Measurements from ENCODE around the gene SYNPO. TPM values are rescaled to one million over a fixed set of nuclear protein-coding genes. Genes with fewer than 3 reads are reported as not detected.

Gene SYNPO
- total RNA-seq, result 0.42 TPM

- H3K4me3 ChIP-seq (ENCODE audit: low read length), result no peak within 1 kb of the TSS
- peaks cover 6% of the 10 kb centered on the region for H3K4me1 ChIP-seq (ENCODE audit: insufficient read depth, low read length)
- no peaks in the 10 kb centered on the region for H3K27me3 ChIP-seq (ENCODE audit: insufficient read depth, low read length)
- H3K9me3 ChIP-seq (ENCODE audit: low read depth, low read length), result no peaks in the 10 kb centered on the region
Measured at GRCh38 chr5:150640311-150641005, at the start of gene SYNPO. Gene SYNPO (plus strand): TSS chr5:150640660. CDS start chr5:150648276, 7,616 bp downstream.

- Histone ChIP-seq H3K4me3 (ENCODE audit: low read length) (no peak overlapping the region), H3K9me3 (ENCODE audit: low read depth, low read length) (no peaks in the 10 kb centered on the region), H3K27me3 (ENCODE audit: insufficient read depth, low read length) (no peaks in the 10 kb centered on the region), H3K4me1 (ENCODE audit: insufficient read depth, low read length) (no peaks in the 10 kb centered on the region)
Measured at GRCh38 chr5:150590979-150591695, 49.3 kb upstream of the SYNPO start.

GRCh38 chr5:150593593-150593992 is 46.9 kb upstream of the SYNPO start:
- Histone ChIP-seq H3K27me3 (ENCODE audit: insufficient read depth, low read length) (no peaks in the 10 kb centered on the region), H3K4me3 (ENCODE audit: low read length) (no peak overlapping the region), H3K4me1 (ENCODE audit: insufficient read depth, low read length) (no peaks in the 10 kb centered on the region), H3K9me3 (ENCODE audit: low read depth, low read length) (no peaks in the 10 kb centered on the region)

- Histone ChIP-seq H3K9me3 (ENCODE audit: low read depth, low read length) (no peaks in the 10 kb centered on the region), H3K27me3 (ENCODE audit: insufficient read depth, low read length) (no peaks in the 10 kb centered on the region), H3K4me3 (ENCODE audit: low read length) (no peak overlapping the region), H3K4me1 (ENCODE audit: insufficient read depth, low read length) (no peaks in the 10 kb centered on the region)
Measured at GRCh38 chr5:150593996-150594395, 46.5 kb upstream of the SYNPO start.

GRCh38 chr5:150595466-150596031 is 44.9 kb upstream of the SYNPO start:
- Histone ChIP-seq H3K4me3 (ENCODE audit: low read length) (no peak overlapping the region), H3K9me3 (ENCODE audit: low read depth, low read length) (no peaks in the 10 kb centered on the region), H3K4me1 (ENCODE audit: insufficient read depth, low read length) (no peaks in the 10 kb centered on the region), H3K27me3 (ENCODE audit: insufficient read depth, low read length) (no peaks in the 10 kb centered on the region)

GRCh38 chr5:150596313-150596712 is 44.1 kb upstream of the SYNPO start:
- H3K9me3 ChIP-seq (ENCODE audit: low read depth, low read length), result no peaks in the 10 kb centered on the region
- no peaks in the 10 kb centered on the region for H3K4me1 ChIP-seq (ENCODE audit: insufficient read depth, low read length)
- H3K4me3 ChIP-seq (ENCODE audit: low read length), result no peak overlapping the region
- no peaks in the 10 kb centered on the region for H3K27me3 ChIP-seq (ENCODE audit: insufficient read depth, low read length)

- Histone ChIP-seq H3K4me3 (ENCODE audit: low read length) (no peak overlapping the region), H3K9me3 (ENCODE audit: low read depth, low read length) (no peaks in the 10 kb centered on the region), H3K4me1 (ENCODE audit: insufficient read depth, low read length) (no peaks in the 10 kb centered on the region), H3K27me3 (ENCODE audit: insufficient read depth, low read length) (no peaks in the 10 kb centered on the region)
Measured at GRCh38 chr5:150596826-150597225, 43.6 kb upstream of the SYNPO start.

- no peaks in the 10 kb centered on the region for H3K4me1 ChIP-seq (ENCODE audit: insufficient read depth, low read length)
- H3K4me3 ChIP-seq (ENCODE audit: low read length), result no peak overlapping the region
- no peaks in the 10 kb centered on the region for H3K27me3 ChIP-seq (ENCODE audit: insufficient read depth, low read length)
- H3K9me3 ChIP-seq (ENCODE audit: low read depth, low read length), result no peaks in the 10 kb centered on the region
Measured at GRCh38 chr5:150598006-150598405, 42.5 kb upstream of the SYNPO start.

GRCh38 chr5:150598821-150599273 is 41.6 kb upstream of the SYNPO start:
- Histone ChIP-seq H3K4me3 (ENCODE audit: low read length) (no peak overlapping the region), H3K9me3 (ENCODE audit: low read depth, low read length) (no peaks in the 10 kb centered on the region), H3K4me1 (ENCODE audit: insufficient read depth, low read length) (no peaks in the 10 kb centered on the region), H3K27me3 (ENCODE audit: insufficient read depth, low read length) (no peaks in the 10 kb centered on the region)

GRCh38 chr5:150599281-150599680 is 41.2 kb upstream of the SYNPO start:
- no peaks in the 10 kb centered on the region for H3K9me3 ChIP-seq (ENCODE audit: low read depth, low read length)
- H3K4me1 ChIP-seq (ENCODE audit: insufficient read depth, low read length), result no peaks in the 10 kb centered on the region

GRCh38 chr5:150599917-150600511 is 40.4 kb upstream of the SYNPO start:
- H3K27me3 ChIP-seq (ENCODE audit: insufficient read depth, low read length), result no peaks in the 10 kb centered on the region
- no peaks in the 10 kb centered on the region for H3K4me1 ChIP-seq (ENCODE audit: insufficient read depth, low read length)
- no peak overlapping the region for H3K4me3 ChIP-seq (ENCODE audit: low read length)
- H3K9me3 ChIP-seq (ENCODE audit: low read depth, low read length), result no peaks in the 10 kb centered on the region

More at GRCh38 chr5:150599281-150599680, 41.2 kb upstream of the SYNPO start:
- H3K27me3 ChIP-seq (ENCODE audit: insufficient read depth, low read length), result no peaks in the 10 kb centered on the region
- H3K4me3 ChIP-seq (ENCODE audit: low read length), result no peak overlapping the region

GRCh38 chr5:150600616-150601490 is 39.6 kb upstream of the SYNPO start:
- Histone ChIP-seq H3K4me3 (ENCODE audit: low read length) (no peak overlapping the region), H3K4me1 (ENCODE audit: insufficient read depth, low read length) (no peaks in the 10 kb centered on the region), H3K27me3 (ENCODE audit: insufficient read depth, low read length) (no peaks in the 10 kb centered on the region), H3K9me3 (ENCODE audit: low read depth, low read length) (no peaks in the 10 kb centered on the region)

- H3K4me3 ChIP-seq (ENCODE audit: low read length), result no peak overlapping the region
- no peaks in the 10 kb centered on the region for H3K4me1 ChIP-seq (ENCODE audit: insufficient read depth, low read length)
- no peaks in the 10 kb centered on the region for H3K9me3 ChIP-seq (ENCODE audit: low read depth, low read length)
- no peaks in the 10 kb centered on the region for H3K27me3 ChIP-seq (ENCODE audit: insufficient read depth, low read length)
Measured at GRCh38 chr5:150601491-150602345, 38.7 kb upstream of the SYNPO start.

GRCh38 chr5:150603052-150603451 is 37.4 kb upstream of the SYNPO start:
- Histone ChIP-seq H3K4me3 (ENCODE audit: low read length) (no peak overlapping the region), H3K9me3 (ENCODE audit: low read depth, low read length) (no peaks in the 10 kb centered on the region), H3K4me1 (ENCODE audit: insufficient read depth, low read length) (no peaks in the 10 kb centered on the region), H3K27me3 (ENCODE audit: insufficient read depth, low read length) (no peaks in the 10 kb centered on the region)

All from mononuclear cell (primary cell).